Daoy (cell line): ENCODE measurements around the gene FGF18. TPM values are rescaled to one million over a fixed set of nuclear protein-coding genes. Genes with fewer than 3 reads are reported as not detected.
"Not testable (repeated sequence)": the region's sequence is repeated elsewhere in the genome, so short reads cannot be mapped to it uniquely, and the experiment has no call there.

Experiments
- DNase-seq: peaks from one replicate; pipeline ENCODE4 v3.0.0-alpha.2; 2015; ENCODE audit warnings: low read depth
- total RNA-seq: library from RNA; depleted of rRNA; stranded (reverse); fragments of >200 nt; shearing (Covaris generic); gene quantifications from 2 replicates; pipeline ENCODE4 v1.2.3, GENCODE V29; 2014

FGF18 gene
- total RNA-seq, 1 experiment from 2014 or later = 0.29 TPM

DNA sequence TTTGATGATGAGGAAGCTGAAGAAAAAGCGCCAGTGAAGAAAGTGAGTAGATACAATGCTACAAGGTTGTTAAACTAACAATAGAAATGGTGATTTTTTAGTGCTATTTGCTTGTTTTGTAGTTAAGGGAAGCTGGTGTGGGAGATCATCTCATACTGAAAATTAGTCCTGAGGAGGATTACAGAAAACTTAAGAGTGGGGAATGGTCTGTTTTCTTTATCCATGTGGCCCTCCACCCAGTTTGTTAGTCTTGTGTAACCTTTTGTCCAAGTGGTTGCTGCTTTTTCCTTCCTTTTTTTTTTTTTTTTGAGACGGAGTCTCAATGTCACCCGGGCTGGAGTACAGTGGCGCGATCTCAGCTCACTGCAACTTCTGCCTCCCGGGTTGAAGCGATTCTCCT, 19.3 kb upstream of the FGF18 start:
- DNase-seq = no peak

DNA sequence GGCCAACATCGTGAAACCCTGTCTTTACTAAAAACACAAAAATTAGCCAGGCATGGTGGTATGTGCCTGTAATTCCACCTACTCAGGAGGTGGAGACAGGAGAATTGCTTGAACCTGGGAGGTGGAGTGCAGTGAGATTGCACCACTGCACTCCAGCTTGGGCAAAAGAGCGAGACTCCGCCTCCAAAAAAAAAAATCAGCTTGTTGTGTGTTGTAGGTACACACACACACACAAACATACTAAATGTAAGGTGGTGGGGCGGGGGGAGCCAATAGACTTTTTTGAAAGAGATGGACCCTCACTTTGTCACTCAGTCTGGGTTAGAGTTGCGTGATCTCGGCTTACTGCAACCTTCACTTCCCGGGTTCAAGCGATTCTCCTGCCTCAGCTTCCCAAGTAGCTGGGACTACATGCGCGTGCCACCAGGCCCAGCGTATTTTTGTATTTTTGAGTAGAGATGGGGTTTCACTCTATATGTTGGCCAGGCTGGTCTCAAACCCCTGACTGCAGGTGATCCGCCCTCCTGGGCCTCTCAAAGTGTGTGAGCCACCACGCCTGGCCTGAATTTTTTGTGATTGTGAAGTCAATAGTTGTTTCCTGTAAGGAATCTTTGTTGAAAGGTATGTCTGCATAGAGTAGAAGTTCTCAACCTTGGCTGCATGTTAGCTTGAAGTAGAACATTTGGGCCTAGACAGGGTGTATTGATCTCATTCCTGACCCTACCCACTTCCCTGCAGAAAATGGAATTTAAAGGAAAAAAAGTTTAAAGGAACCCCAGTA, 18.1 kb upstream of the FGF18 start:
- no peak for DNase-seq

DNA sequence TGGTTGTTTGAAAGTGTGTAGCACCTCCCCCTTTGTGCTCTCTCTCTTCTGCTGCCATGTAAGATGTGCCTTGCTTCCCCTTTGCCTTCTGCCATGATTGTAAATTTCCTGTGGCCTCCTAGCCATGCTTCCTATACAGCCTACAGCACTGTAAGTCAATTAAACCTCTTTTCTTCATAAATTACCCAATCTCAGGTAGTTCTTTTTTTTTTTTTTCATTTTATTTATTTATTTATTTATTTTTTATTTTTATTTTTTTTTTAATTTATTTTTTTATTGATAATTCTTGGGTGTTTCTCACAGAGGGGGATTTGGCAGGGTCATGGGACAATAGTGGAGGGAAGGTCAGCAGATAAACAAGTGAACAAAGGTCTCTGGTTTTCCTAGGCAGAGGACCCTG, 16.7 kb upstream of the FGF18 start:
- not testable (repeated sequence) for DNase-seq

DNA sequence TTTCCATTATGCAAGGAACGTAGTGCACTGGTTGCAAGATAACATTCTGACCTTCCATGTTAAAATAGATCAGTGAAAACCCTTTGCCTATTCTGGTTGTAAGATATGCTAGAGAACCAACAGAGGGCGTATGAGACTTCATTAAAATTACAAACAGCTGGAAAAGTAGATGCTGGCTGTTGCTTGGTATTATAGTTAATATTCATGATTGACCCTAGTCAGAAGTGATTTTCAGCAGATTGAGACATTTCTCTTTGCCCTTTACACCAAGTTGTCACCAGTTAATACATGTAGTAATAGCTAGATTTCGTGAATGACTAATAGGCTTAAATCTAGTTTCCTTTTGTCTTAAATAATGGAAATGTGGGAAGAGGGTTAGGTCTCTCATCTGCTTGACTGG, 13.8 kb upstream of the FGF18 start:
- no peak for DNase-seq

DNA sequence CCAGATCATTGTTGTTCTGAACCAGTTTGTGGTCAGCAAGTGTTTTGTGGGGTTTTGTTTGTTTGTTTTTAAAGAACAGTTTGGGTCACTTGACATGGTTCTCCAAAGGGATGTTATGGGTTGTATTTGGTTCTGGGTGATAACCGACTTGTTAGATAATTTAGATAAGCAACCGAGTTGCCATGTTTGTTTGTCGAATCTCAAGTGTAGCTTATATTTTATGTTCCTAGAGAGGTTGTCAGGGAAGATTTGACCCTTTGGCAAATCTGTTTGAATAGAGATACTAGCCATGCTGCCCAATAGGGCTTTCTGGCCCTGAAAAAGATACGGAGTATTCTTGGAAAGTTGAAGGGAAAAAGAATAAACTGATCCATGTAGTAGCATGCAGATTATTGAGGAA, 12.2 kb upstream of the FGF18 start:
- DNase-seq = no peak

DNA sequence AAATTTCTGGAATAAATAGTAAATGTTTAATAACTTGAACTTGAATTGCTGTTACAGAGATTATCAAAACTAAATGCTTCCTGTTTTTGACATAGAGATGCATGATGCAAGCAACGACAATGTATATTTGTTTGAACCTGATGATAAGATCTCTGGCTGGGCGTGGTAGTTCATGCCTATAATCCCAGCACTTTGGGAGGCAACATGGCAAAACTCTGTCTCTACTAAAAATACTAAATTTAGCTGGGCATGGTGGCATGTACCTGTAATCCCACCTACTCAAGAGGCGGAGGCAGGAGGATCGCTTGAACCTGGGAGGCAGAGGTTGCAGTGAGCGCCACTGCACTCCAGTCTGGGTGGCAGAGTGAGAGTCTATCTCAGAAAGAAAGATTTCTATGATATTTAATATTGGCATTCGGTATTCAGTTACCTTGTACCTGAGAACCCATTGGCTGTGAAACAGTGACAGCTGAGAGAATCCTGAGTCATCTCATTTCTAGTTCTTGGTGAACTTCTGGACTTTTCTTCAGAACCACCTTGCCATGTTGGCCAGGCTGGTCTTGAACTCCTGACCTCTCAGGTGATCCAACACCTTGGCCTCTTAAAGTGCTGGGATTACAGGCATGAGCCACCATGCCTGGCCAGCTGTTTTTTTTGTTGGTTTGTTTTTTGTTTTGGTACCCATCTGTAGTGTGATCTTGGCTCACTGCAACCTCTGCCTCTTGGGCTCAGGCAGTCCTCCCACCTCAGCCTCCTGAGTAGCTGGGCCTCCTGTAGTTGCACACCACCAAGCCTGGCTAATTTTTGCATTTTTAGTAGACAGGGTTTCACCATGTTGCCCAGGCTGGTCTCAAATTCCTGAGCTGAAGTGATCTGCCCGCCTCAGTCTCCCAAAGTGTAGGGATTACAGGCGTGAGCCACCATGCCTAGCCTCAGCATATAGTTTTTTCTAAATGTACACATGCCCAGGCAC, 10.0 kb upstream of the FGF18 start:
- DNase-seq = no peak

DNA sequence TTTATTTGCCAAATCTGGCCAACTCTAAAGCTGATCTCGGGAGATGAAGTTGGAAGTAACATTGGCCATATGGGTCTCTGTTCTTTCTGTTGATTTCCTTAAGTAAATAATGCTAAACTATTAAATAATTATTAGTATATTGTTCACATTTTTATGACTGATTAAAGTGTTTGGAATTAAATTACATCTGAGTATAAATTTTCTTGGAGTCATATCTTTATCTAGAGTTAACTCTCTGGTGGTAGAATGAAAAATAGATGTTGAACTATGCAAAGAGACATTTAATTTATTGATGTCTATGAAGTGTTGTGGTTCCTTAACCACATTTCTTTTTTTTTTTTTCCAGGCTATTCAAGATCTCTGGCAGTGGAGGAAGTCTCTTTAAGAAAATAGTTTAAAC, 9.3 kb upstream of the FGF18 start:
- DNase-seq = no peak

DNA sequence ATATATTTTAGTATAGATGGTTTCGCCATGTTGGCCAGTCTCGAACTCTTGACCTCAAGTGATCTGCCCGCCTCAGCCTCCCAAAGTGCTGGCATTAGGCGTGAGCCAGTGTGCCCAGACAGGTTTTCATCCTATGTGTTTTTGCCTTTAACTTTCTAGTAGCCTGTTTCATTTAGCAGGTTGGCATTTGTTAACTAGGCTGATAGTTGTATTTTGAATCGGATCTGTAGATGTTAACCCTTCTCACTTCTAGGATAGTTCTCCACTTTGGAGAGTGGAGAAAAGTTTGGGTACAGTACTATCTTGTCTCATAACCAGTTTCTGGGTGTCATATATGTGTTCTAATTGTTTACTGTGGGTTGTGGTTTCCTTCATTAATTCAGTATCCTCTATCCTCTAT, 7.3 kb upstream of the FGF18 start:
- no peak for DNase-seq

DNA sequence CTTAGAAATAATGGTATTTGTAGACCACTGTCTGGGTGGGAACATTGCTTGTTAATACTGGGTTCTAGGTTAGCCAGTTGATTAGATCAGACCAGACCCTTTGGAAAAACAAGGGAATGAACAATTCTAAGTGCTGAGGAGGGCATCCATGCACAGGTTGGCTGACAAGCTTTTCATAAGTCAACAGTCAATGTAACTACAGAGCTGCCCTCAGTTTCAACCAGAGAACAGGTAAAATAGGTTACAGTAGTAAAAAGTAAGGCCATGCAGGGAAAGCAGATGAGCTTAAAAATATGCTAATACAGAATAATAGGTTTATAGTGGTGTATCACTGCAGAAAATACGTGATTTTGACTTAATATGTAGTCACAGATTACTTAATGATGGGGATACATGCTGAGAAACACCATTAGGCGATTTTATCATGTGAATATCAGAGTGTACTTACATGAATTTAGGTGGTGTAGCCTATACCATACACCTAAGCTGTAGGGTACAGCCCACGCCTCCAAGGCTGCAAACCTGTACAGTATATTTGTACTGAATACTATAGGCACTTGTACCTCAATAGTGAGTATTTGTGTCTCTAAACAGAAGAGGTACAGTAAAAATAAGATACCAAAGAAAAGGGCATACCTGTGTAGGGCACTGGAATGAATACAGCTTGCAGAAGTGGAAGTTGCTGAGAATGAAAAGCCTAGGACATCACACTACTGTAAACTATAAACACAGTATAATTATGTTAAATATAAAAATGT, 6.1 kb upstream of the FGF18 start:
- no peak for DNase-seq

DNA sequence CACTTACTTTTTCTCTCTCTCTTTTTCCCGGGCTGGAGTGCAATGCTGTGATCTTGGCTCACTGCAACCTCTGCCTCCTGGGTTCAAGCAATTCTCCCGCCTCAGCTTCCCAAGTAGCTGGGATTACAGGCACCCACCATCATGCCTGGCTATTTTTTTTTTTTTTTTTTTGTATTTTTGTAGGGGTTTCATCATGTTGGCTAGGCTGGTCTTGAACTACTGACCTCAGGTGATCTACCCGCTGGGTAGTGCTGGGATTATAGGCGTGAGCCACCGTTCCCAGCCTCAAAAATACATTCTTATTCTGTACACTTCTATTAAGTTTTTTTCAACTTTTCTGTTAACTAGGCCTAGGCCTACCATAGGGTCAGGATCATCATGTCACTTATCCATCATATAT, 5.5 kb upstream of the FGF18 start:
- DNase-seq = not testable (repeated sequence)

DNA sequence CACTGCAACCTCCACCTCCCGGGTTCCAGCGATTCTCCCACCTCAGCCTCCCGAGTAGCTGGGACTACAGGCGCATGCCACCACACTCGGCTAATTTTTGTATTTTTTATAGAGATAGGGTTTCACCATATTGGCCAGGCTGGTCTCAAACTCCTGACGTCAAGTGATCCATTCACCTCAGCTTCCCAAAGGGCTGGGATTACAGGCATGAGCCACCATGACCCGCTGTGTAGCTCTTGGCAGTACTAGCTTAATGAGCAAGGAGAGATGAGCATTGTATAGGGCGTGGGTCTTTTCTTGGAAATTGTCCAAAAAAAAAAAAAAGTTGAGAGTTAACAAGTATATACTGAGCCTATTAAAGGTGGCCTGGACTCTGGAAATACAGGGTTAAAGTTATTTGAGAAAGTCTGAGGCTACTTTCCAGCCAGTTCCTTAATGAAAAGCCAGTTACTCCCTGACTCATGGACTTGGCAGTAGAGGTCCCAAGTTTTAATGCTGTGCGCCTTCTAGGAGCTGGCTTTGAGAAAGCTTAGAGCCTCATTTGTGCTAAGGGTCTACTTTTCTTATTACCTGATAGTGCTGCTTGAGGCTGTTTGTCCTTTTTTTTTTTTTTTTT, 4.2 kb upstream of the FGF18 start:
- peak; percentile 26 for DNase-seq

DNA sequence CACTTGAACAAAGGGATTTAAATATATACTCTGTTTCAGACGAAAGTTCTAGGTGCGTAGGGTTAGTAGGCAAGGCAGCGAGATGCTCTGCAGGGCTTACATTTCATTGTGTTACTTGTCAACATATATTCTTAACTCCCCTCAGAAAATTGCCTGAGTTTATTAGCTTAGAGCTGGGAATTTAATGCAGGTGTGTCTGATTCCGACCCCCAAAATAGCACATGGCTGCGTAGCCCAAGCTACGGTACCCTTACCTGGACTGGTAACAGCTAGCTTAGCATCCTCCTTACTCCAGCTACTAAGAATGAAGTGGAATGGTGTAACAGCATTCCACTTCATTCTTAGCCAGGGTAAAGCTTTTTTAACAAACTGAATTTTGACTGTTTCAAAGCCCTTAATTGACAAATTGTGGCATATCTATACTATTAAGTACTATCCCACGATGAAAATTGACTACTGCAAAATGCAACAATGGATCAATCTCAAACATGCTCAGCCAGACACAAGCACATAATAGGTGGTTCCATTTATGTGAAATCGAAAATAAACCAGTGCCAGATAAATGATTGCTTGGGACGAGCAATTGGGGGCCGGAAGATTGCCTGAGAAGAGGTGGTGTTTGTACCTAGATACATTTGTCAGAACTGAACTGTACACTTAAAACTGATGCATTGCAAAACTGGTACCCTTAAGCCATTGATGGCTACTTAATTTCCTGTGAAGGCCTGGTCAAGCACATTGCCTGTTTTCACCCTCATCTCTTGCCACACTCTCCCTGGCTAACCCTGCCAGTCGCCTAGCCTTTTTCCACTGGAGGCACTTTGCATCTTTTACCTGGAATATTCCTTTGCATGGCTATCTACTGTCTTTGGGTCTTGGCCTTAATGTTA, 3.0 kb upstream of the FGF18 start:
- no peak for DNase-seq

DNA sequence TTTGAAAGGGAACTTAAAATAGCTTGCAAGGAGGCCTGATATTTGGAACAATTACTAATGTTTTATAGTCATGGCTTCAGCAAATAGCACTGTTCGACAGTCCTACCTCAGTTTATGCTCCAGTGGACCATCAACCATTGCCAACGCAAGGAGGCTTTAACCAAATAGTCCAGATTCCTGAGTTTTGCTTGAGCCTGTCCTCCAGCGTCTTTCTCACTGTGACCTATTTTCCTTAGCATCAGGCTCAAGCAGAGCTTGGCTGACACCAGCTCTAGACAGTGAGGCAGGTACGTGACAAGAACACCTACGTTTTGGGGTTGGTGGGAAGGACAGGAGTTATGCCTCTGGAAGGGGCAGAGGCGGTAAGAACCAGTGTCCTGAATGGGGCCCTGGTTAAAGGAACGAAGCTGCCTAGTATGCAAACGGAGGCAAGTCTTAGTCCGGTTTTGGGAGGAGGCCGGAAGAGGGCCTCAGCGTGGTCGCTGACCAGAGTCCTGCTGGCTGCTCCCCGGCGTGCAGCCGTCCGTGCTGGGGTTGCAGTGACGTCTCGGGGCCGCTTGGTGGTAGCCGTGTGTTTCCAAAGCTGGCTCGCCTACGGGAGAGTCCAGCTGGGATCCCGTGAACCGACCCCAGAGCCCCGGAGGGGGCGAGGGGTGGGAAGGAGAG, 998 bp upstream of the FGF18 start:
- peak; percentile 86 for DNase-seq

DNA sequence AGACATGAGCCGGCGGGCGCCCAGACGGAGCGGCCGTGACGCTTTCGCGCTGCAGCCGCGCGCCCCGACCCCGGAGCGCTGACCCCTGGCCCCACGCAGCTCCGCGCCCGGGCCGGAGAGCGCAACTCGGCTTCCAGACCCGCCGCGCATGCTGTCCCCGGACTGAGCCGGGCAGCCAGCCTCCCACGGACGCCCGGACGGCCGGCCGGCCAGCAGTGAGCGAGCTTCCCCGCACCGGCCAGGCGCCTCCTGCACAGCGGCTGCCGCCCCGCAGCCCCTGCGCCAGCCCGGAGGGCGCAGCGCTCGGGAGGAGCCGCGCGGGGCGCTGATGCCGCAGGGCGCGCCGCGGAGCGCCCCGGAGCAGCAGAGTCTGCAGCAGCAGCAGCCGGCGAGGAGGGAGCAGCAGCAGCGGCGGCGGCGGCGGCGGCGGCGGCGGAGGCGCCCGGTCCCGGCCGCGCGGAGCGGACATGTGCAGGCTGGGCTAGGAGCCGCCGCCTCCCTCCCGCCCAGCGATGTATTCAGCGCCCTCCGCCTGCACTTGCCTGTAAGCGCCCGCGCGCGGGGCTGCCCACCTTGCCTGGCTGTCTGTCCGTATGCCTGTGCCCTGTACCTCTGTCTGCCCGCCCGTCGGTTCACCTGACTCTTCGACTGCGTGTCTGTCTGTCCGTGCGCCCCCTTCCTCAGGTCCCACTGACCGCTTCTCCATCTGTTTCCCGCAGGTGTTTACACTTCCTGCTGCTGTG, 412 bp downstream of the FGF18 start:
- peak; percentile 60 for DNase-seq

DNA sequence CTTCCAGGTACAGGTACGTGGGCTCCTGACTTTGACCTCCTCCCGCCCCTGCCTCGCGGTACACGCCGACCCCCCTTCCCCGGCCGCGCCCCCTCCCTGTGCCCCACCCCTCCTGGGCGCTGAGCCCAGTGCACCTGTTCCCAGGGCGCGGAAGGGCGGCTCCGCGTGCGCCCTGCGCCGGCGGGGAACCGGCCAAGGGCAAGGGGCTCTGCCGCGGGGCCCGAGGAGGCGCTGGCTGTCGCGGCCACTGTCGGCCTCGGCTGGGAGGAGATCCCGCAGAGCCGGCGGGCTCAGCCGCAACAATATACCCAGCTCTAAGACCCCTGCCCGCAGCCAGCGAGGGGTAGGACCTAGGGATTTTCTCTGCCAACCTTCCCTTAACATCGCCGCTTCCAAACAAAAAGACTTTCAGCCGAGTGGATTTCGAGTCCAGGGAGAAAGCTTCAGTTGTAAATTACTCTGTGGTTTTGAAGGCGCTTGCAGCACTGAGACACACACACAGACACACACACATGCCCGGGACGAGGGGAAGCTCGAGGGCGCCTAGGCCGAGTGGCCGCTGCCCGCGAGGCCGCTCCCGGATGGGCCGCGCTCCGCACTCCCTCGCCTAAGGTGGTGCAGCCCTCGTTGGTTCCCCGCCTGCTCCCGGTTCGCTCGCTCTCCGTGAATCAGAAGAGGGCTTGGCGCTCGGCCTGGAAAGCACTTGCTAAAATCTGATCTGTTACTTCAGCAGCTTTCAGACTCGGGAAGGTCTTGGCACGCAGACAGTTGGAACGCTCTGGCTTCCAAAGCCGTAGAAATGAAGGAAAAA, 1.2 kb downstream of the FGF18 start:
- peak; percentile 75 for DNase-seq

DNA sequence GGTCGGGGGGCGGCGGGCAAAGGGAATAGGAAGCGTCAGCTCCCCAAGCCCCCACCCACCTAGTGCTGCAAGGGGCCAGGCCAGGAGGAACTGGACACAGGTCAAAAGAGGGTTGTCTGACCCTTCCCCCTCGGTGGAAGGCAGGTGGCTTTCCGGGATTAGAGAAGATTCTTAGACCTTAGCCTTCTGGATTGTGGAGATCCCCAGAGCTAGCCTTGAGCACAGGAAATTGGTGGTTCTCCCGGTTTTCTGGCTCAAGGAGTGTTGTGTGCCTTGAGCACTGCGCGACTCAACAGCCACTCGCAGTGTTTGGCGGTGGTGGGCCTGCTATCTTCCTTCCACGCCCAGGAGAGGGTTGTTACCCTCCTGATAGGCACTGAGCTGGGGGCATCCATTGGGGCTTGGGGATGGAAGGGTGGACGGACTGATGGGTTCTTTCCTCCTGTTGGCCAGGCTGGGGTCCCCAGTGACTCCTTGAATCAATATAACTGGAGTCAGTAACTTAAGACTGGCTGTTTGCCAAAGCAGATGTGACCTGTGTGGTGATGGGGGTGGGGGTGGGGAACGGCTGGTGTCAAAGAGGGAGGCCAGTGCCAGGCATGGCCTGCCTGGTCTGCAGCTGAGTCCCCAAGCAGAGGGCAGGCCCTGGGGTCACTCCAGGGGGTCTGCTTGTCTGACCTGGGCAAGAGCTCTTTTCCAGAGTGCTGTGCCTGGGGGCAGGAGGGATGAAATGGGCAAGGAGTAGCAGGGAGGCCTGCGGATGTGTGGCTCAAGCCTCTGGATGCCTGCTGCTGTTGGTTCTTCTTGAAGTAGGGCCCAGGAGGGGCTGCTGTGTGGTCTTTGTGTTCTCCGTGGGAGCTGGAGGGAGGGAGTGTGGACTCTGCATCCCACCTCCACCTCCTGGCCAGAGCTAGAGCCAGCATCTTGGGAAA, 2.1 kb downstream of the FGF18 start:
- no peak for DNase-seq

DNA sequence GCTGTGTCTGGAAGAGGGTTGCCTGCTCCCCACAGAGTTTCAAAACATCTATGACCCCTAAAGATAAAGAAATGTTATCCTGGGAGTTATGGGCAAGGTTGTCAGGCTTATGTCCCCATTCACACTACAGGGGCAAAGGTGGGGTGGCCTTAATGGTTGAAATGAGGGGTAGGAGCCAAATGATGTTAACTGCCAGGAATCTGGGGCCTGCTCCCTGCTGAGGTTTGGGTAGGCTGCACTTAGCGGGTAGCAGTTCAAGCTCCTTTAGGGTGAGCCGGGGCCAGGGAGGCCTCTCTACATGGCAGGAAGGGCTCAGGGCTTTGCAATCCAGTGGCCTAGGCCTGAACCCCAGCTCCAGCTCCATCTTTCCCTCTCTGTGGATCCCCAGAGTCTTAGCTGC, 3.0 kb downstream of the FGF18 start:
- DNase-seq = no peak
